ENCODE results near the gene ESRRA.
"Not testable (repeated sequence)": the region's sequence is repeated elsewhere in the genome, so short reads cannot be mapped to it uniquely, and the experiment has no call there.

Gene ESRRA

DNA sequence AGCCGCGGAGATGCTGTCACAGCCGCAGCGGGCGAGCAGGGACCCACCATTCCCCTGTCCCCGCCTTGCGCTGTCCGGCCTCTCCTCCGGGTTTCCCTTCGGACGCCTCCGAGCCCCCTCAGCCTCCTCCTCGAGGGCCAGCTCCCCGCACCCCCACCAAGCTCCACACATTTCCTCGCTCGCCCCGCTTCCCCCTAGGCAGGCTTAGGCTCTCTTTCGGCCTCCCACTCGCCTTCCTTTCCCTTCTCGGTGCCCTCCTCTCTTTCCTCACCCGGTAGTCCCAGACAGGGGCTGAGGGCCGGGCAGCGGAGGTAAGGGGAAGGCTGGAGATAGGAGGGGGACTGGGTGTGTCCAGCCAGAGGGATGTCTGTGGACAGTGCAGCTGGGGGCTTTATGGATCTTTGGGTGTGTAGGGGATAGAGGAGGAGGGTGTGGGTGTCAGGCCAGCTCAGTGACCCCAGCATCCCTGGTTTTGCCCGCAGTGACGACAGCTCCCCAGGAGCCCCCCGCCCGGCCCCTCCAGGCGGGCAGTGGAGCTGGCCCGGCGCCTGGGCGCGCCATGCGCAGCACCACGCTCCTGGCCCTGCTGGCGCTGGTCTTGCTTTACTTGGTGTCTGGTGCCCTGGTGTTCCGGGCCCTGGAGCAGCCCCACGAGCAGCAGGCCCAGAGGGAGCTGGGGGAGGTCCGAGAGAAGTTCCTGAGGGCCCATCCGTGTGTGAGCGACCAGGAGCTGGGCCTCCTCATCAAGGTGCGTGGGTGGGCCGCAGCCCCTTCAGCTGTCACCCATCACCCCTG lies 12.7 kb upstream of the ESRRA start:
- DNase-seq: no peak

DNA sequence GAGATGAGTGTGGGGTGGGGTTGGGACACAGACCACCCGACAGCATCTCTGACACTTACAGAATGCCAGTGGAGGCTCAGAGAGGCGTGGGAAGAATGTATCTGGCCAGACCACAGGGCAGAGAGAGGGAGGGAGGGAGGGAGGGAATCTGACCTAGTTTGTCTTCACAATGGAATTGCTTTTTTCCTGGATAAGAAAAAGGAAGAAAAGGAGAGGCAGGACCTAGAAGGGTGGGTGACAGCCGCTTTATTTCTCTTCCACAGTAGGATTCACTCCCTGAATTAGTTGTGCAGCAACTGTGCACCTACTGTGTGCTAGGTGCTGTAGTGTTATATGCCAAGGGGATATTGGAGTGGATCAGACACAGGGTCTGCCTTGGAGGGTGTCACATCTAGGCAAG lies 10.6 kb upstream of the ESRRA start:
- no peak for DNase-seq

DNA sequence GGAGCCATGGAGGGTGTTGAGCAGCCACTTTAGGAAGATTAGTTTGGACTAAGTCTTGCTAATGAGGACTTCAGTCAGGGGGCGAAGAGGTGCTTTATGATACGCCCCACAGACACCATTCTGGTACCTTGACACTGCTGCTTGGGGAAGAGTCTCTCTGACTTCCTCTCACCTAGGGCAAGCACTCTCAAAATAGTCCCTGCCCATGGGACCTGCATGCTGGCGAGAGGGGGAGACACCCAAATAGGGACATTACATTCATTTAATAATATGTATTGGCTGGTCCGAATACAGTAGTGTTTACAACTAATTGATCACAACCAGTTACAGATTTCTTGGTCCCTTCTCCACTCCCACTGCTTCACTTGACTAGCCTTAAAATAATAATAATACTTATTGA lies 9.6 kb upstream of the ESRRA start:
- no peak for DNase-seq

DNA sequence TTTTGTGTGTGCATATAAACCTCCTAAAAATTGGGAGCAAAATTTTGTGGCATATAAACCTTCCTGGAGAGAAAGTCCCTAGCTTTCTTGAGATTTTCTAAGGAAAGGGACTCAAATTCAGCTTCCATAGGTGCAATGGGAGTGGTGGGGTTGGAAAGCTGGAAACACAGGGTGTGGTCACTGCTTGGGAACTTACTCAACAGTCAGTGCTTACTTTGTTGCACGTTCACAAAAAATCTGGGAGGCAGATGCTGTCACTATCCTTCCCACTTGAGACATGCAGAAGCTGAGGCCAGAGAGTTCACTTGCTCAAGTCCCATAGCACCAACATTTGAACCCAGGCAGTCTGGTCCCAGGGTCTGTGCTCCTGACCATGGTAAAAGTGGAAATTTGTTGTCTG lies 9.1 kb upstream of the ESRRA start:
- DNase-seq: no peak

DNA sequence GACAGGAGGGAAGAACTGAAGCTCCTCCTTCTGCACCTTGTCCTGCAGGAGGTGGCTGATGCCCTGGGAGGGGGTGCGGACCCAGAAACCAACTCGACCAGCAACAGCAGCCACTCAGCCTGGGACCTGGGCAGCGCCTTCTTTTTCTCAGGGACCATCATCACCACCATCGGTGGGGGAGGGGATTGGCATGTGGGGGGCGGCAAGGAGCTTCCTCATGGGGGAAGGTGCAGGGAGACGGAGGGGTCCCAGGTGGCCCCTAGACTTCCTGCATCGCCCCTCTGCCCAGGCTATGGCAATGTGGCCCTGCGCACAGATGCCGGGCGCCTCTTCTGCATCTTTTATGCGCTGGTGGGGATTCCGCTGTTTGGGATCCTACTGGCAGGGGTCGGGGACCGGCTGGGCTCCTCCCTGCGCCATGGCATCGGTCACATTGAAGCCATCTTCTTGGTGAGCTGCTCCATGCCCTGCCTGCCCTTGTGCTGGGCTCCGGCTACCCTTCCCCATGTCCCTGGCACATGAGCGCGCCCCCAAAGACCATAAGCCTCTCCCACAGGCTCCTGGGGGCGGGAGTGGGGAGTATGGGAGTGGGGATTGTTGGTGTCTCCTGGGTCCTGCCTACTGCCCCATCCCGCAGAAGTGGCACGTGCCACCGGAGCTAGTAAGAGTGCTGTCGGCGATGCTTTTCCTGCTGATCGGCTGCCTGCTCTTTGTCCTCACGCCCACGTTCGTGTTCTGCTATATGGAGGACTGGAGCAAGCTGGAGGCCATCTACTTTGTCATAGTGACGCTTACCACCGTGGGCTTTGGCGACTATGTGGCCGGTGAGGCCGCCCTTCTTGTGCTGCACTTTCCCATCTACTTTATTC lies 8.3 kb upstream of the ESRRA start:
- no peak for DNase-seq

DNA sequence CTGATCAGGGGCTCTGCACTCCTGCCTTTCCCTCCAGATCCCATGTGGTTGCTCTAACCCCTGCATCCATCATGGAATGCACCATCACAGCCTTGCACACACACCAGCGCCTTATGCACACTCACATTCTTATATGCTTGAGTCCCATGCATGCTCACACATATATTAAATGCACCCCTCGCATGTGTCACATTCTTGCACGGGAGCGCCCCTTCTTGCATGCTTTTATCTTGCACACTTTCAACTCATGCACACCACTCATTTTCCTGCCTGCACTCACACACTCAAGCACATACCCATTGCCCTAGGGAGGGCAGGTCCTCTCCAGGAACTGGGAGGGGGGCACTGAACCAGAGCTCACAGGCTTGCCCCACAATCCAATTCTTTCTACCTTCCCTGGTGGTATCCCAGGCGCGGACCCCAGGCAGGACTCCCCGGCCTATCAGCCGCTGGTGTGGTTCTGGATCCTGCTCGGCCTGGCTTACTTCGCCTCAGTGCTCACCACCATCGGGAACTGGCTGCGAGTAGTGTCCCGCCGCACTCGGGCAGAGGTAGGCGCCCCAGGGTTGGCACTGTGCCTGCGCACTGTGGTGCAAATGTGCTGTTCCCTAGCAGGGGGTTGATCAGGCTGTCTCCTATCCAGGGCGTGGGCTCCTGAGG lies 7.5 kb upstream of the ESRRA start:
- peak; percentile 13 for DNase-seq

DNA sequence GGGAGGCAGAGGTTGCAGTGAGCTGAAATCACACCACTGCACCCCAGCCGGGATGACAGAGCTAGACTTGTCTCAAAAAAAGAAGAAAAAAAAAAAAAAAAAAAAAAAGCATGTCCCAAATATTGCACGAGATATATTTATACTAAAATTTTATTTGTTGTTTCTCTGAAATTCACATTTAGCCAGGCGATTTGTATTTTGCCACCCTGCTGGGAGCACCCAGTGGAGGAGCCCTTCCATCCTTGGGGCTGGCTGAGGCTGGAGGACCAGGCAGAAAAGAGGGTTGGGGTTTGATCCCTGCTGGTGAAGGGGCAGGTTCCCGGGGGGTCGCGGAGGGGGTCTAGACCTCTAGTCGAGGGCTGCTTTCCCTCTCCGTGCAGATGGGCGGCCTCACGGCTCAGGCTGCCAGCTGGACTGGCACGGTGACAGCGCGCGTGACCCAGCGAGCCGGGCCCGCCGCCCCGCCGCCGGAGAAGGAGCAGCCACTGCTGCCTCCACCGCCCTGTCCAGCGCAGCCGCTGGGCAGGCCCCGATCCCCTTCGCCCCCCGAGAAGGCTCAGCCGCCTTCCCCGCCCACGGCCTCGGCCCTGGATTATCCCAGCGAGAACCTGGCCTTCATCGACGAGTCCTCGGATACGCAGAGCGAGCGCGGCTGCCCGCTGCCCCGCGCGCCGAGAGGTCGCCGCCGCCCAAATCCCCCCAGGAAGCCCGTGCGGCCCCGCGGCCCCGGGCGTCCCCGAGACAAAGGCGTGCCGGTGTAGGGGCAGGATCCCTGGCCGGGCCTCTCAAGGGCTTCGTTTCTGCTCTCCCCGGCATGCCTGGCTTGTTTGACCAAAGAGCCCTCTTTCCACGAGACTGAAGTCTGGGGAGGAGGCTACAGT lies 6.1 kb upstream of the ESRRA start:
- DNase-seq: peak; percentile 19

DNA sequence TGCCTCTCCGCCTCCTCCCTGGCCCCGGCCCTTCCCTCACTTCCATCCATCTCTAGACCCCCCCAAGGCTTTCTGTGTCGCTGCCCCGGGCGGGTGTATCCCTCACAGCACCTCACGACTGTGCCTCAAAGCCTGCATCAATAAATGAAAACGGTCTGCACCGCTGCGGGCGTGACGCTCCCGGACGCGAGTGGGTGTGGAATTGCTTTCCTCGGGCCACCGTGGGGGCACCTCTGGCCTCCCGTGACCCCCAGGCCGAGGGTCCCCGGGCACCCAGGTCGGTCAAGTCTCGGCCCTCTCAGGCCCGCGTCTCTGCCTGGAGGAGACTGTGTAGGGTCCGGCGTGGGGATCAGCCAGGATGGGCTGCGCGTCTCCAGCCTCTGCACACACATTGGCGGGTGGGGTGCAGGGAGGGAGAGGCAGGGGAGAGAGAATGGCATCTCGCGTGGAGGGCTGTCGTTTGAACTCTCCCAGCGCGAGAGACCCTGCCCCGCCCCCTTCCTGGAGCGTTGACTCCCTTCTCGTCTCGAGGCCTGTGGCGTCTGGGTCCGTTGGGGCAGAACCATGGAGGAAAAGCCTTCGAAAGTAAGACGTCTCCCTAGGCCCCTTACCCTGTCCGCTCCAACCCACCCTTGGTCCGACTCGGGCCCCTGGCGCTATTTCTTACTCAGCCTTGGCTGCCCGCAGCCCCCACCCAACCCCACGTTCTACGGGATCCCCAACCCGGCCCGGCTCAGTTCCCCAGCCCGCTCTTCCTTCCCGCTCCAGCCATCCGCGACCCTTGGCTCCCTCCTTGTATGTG lies 5.3 kb upstream of the ESRRA start, which contains the start of gene CATSPERZ:
CATSPERZ (plus strand) TSS at position 512 of the 802 bp plus-strand sequence; CDS start at position 565, 53 bp downstream.
- peak; percentile 30 for DNase-seq

DNA sequence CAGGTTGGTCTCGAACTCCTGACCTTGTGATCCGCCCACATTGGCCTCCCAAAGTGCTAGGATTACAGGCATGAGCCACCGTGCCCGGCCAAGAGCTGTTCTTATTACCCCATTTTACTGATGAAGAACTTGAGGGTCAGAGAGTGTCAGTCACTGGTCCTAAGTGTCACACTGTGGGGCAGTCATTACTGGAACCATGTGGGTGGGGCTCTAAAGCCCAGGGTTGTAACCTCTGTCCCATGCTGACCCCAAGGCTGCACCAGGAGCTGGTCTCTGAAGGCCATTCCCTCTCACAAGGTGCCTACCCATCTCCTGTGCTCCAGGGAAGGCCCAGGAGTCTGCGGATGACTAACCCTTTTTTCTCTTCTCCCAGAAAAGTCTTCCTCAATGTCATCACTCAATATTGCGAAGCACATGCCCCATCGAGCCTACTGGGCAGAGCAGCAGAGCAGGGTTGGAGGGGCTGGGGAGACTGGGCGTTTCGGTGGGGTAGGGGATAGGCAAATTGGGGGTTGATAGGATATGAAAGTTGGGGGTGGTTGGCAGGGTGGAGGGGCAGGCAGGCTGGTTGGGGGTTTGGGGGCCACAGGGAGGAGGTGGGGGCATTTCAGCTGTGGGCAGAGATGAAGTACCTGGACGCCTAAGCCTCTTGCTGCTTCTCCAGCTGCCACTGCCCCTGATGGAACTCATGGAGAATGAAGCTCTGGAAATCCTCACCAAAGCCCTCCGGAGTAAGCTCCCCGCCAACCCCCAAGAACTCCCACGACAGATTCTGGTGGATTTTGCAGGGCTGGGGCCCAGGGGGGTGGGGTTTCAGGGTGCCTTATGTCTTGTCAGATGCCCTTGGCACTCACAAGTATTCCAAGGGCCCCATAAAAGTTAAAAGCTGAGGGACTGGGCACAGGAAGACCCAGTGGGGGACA lies 2.0 kb upstream of the ESRRA start:
- DNase-seq: no peak

DNA sequence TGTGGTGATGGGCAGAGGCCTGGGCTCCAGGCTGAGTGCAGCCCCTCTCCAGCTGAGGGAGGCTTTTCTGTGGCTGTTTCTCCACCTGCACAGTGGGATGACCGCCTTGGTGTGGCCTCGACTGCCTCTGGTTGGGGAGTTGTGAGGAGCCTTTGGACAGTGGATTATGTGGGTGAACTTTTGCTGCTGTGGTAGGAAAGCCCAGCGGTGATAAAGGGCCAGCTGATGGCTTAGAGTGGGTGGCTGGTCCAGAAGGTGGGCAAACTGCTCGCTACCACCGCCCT lies 1.4 kb upstream of the ESRRA start:
- no peak for DNase-seq

DNA sequence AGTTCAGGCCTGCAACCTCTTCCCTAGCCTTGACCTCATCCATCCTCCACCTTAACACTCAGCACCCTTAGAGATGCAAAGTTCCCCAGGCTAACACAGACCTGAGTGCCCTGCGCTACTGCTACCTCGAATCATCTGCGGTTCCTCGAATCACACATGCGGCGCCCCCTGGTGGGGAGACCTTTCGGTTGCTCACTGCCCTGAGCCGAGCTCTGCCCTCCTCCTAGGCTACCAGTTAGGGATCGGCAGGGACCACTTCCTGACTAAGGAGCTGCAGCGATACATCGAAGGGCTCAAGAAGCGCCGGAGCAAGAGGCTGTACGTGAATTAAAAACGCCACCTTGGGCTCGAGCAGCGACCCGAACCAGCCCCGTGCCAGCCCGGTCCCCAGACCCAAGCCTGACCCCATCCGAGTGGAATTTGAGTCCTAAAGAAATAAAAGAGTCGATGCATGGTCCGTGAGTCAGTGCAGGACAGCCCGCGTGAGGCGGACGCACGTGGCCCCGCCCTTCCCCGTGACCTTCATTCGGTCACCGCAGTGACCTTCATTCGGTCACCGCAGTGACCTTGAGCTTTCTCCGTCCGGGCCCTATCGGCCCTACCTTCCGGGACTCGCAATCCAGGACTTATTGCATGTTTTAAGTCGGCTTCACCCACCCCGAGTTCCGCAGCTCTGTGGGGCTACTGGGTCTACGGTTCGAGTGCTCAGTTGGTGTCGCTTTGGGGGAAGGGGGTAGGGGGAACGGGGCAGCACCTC lies 830 bp upstream of the ESRRA start:
- DNase-seq: peak; percentile 92

DNA sequence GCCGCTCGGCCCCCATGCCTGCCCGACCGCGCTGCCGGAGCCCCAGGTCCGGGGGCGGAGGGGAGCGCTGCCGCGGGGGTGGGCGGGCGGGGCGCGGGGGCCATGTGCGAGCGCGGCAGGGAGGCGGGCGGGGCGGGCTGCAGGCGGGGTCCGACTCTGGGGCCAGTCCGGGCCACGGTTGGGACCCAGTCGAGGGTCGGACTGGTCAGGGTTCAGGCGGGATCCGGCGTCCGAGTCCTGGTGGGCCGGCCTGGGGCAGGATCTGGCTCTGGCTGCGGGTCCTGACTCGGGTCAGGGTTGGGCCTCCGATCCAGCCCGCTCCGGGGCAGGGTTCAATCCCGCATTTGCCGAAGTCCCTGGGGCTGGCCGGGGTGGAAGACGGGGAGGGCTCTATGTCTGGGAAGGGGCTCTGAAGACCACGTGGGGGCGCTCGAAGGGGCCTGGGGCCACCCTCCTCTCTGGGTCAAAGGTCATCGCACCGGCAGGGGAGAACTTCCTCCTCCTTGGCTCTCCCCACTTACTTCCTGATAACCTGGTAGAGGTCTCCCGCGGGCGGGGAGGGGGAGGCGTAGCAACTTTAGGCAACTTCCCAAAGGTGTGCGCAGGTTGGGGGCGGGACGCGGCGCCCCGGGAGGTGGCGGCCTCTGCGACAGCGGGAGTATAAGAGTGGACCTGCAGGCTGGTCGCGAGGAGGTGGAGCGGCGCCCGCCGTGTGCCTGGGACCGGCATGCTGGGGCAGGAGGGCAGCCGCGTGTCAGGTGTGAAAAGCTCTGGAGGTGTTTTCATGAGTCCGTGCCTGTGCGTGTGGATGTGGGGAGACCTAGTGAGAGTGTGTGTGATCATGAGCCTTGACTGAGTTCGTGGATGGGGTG lies 603 bp downstream of the ESRRA start:
- DNase-seq: peak; percentile 53

DNA sequence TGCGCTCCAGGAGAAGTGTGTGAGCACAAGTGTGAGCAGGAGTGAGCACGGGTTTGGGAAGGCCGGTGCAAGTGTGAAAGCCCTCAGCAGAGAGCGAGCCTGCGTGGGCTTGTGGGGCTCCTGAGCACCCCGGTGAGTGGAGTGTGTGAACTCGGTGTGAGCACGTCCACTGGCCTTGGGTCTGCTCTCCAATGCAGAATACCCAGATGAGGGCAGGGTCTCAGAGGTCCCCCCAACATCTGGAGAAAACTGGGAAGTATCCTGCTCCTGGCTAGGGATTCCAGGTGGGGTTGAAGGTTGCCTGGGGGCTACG lies 1.2 kb downstream of the ESRRA start:
- no peak for DNase-seq

DNA sequence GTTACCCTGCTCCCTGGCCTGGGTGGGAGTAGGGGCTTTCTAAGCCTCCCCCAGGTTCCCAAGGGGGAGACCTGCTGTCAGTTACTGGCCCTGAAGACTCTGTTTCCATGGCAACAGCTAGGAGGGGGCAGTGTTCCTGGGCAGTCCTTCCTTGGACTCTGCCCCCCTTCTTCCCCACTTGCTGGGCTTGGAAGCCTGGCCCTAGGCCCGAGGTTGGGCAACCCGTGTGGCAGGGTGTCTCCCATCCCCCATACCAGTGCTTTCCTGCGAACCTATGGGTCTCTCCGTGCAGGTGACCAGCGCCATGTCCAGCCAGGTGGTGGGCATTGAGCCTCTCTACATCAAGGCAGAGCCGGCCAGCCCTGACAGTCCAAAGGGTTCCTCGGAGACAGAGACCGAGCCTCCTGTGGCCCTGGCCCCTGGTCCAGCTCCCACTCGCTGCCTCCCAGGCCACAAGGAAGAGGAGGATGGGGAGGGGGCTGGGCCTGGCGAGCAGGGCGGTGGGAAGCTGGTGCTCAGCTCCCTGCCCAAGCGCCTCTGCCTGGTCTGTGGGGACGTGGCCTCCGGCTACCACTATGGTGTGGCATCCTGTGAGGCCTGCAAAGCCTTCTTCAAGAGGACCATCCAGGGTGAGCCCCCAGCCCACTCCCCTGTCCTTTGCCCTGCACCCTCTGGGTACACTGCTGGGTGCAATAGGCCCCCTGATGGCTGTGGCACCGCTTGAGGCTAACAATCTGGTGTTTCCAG lies 1.7 kb downstream of the ESRRA start:
- DNase-seq: no peak

DNA sequence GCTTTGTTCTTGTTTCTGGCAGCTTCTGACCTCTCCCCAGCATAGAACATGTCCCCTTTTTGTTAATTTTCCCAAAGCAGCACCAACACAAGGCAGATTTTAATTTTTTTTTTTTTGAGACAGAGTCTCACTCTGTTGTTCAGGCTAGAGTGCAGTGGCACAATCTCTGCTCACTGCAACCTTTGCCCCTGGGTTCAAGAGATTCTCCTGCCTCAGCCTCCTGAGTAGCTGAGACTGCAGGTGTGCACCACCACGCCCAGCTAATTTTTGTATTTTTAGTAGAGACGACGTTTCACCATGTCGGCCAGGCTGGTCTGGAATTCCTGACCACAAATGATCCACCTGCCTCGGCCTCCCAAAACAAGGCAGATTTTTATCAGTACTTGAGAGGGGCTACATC lies 2.5 kb downstream of the ESRRA start:
- not testable (repeated sequence) for DNase-seq

DNA sequence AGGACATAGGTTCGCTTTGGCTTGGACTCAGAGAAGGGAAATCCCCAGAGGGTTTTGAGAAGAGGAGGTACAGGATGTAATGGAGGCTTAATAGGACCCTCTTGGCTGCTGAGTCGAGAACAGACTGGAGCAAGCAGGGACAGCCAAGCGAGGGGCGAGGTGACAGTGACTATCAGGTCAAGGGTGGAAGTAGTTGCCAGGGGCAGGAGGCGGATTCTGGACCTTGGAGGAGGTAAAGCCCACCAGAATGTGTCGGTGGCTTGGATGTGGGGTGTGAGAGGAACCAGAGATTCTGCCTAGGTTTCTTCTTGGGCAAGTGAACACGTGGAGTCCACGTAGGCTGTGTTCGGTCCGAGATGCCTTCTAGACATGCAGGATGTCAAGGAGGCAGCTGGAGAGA lies 7.6 kb downstream of the ESRRA start:
- no peak for DNase-seq

DNA sequence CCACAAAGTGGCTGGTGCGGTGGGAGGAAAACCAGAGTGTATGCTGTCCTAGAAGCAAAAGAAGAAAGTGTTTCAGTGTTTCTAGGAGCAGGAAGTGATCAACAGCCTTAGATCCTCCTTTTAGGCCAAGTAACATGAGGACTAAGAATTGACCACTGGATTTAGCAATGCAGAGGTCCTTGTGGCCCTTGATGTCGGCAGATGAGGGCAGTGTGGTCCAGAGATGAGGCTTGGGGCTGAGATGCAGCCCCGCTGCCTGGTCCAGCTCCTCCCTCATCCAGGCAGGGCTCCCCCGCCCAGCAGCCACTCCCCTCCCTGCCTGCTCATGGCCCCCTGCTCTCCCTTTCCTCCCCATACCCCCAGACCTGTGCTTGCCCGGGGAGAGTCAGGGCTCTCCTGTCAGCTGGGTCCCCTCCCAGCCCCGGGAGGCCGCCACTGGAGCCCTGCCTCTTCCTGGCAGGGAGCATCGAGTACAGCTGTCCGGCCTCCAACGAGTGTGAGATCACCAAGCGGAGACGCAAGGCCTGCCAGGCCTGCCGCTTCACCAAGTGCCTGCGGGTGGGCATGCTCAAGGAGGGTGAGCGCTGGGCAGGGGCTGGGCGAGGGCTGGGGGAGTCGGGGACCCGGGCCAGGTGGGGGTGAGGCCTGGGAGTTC lies 8.3 kb downstream of the ESRRA start:
- DNase-seq: no peak

Data from DMS79 treated with DMSO at 0.1 percent for 48 hours (cell line).